PC-9 (cell line): Measurements from ENCODE around the gene DNAJC7. TPM values are rescaled to one million over a fixed set of nuclear protein-coding genes. Genes with fewer than 3 reads are reported as not detected.

Experiments
- BruUV-seq: library from RNA; stranded (reverse); fragments of 400-500 nt; replicated peaks from 2 replicates; lab custom pipeline; 2021; lab: Mats Ljungman, UMichigan
- CTCF ChIA-PET: fragments of 300-600 bp; sonication (Branson Sonifier 250); formaldehyde crosslinking; loops from one replicate; lab custom pipeline; 2022; ENCODE audit warnings: antibody characterized with exemption; lab: Charles Lee
- POLR2A ChIA-PET: fragments of 300-600 bp; sonication (Branson Sonifier 250); formaldehyde crosslinking; loops from one replicate; lab custom pipeline; 2022; ENCODE audit warnings: antibody characterized with exemption; ENCODE audit not compliant: unreplicated experiment; lab: Charles Lee
- DNase-seq, 2 experiments: peaks; one replicate each; pipeline versions ENCODE4 v3.0.0 to v3.0.0-alpha.2; 2015 to 2022; ENCODE audit warnings: mixed read lengths in 1 of 2
- H2AFZ ChIP-seq: fragments of 200-600 bp; sonication (generic); 2 replicates; pipeline ENCODE4 v1.8.1; 2017; ENCODE audit warnings: antibody characterized with exemption
- H3F3A ChIP-seq: fragments of 200-600 bp; sonication (generic); 2 replicates; pipeline ENCODE4 v1.8.1; 2017; ENCODE audit warnings: antibody characterized with exemption, mild to moderate bottlenecking, low read depth; ENCODE audit not compliant: insufficient read depth
- H3K27ac ChIP-seq: fragments of 200-600 bp; sonication (generic); 2 replicates; pipeline ENCODE4 v1.6.1; 2016; ENCODE audit warnings: mixed run types
- H3K27me3 ChIP-seq: fragments of 200-600 bp; sonication (generic); 2 replicates; pipeline ENCODE4 v1.6.1; 2016; ENCODE audit warnings: low read depth, mixed run types; ENCODE audit not compliant: insufficient read depth
- H3K36me3 ChIP-seq: fragments of 200-600 bp; sonication (generic); 2 replicates; pipeline ENCODE4 v1.6.1; 2016; ENCODE audit warnings: low read depth, mixed run types
- H3K4me1 ChIP-seq: fragments of 200-600 bp; sonication (generic); replicated peaks from 2 replicates; pipeline ENCODE4 v1.6.1; 2016; ENCODE audit warnings: mixed run types; ENCODE audit not compliant: insufficient read depth
- H3K4me2 ChIP-seq: fragments of 200-600 bp; sonication (generic); 2 replicates; pipeline ENCODE4 v1.6.1; 2017; ENCODE audit warnings: mixed run types
- H3K4me3 ChIP-seq: fragments of 200-600 bp; sonication (generic); 2 replicates; pipeline ENCODE4 v1.6.1; 2016; ENCODE audit warnings: mixed run types
- H3K79me2 ChIP-seq: fragments of 200-600 bp; sonication (generic); 2 replicates; pipeline ENCODE4 v1.6.1; 2017; ENCODE audit warnings: low read depth, mixed run types
- H3K9me2 ChIP-seq: fragments of 200-600 bp; sonication (generic); 2 replicates; pipeline ENCODE4 v1.8.1; 2017; ENCODE audit warnings: mild to moderate bottlenecking; ENCODE audit not compliant: insufficient read depth
- H3K9me3 ChIP-seq: fragments of 200-600 bp; sonication (generic); 2 replicates; pipeline ENCODE4 v1.8.1; 2016; ENCODE audit warnings: low read depth; ENCODE audit not compliant: insufficient read depth
- H4K20me1 ChIP-seq: fragments of 200-600 bp; sonication (generic); 2 replicates; pipeline ENCODE4 v1.8.1; 2017; ENCODE audit not compliant: insufficient read depth
- CTCF ChIP-seq: fragments of 200-600 bp; sonication (generic); conservative IDR thresholded peaks from 2 replicates; pipeline ENCODE4 v1.6.1; 2017; ENCODE audit warnings: mixed run types, antibody characterized with exemption, mild to moderate bottlenecking, moderate library complexity
- EZH2 ChIP-seq: fragments of 200-600 bp; sonication (generic); IDR thresholded peaks from 2 replicates; pipeline ENCODE4 v1.8.0; 2017; ENCODE audit warnings: antibody characterized with exemption, low read depth
- intact Hi-C: fragments of 100-400 bp; cut with micrococcal nuclease; formaldehyde crosslinking; loops from one replicate; pipeline ENCODE4 v1.10.0; 2022; ENCODE audit not compliant: unreplicated experiment
- total RNA-seq: library from RNA; stranded (reverse); gene quantifications from 2 replicates; pipeline ENCODE4 v1.2.3, GENCODE V29; 2021

Gene DNAJC7
- total RNA-seq, 1 experiment from 2014 or later = 96.1 TPM

- ChIA-PET CTCF (no interaction called here), POLR2A (interaction anchor here (0.6 kb wide), 1 partner anchor 979 kb away, joined by 3 read pairs; no protein-coding TSS in a partner anchor)
- peaks cover 23% of the 10 kb centered on the region for H3K4me1 ChIP-seq
- no peaks in the 10 kb centered on the region for H3K36me3 ChIP-seq
- no peaks in the 10 kb centered on the region; the same call in 1 of the 2 replicates for H4K20me1 ChIP-seq
- no peak overlapping the region for H3K27ac ChIP-seq
- no peaks in the 10 kb centered on the region for H3K79me2 ChIP-seq
- H3K9me2 ChIP-seq = no peaks in the 10 kb centered on the region
- no peaks in the 10 kb centered on the region for H3K27me3 ChIP-seq
- H2AFZ ChIP-seq = no peak overlapping the region
- BruUV-seq = no TSS peak
- DNase-seq = no peak
- intact Hi-C loops = loop anchor here (10.0 kb wide), 1 partner anchor 296 kb away; no protein-coding TSS in a partner anchor
- no peak overlapping the region for H3K4me3 ChIP-seq
- H3K4me2 ChIP-seq = no peak overlapping the region
- H3F3A ChIP-seq = peaks cover 25% of the 10 kb centered on the region
- no peaks in the 10 kb centered on the region for H3K9me3 ChIP-seq
- no peak for TF ChIP-seq CTCF
- no peak for TF ChIP-seq EZH2
Observed at GRCh38 chr17:42028791-42029127, 11.5 kb upstream of the DNAJC7 start.

GRCh38 chr17:42027961-42028790, 10.9 kb upstream of the DNAJC7 start:
- intact Hi-C loops = loop anchor here (10.0 kb wide), 1 partner anchor 297 kb away; no protein-coding TSS in a partner anchor
- Histone ChIP-seq H3K36me3 (no peaks in the 10 kb centered on the region), H3K27ac (no peak overlapping the region), H3K4me2 (no peak overlapping the region), H3K9me2 (no peaks in the 10 kb centered on the region), H3K4me3 (no peak overlapping the region), H3F3A (peaks cover 31% of the 10 kb centered on the region), H4K20me1 (no peaks in the 10 kb centered on the region; the same call in 1 of the 2 replicates), H3K27me3 (no peaks in the 10 kb centered on the region), H2AFZ (no peak overlapping the region), H3K9me3 (no peaks in the 10 kb centered on the region), H3K79me2 (no peaks in the 10 kb centered on the region), H3K4me1 (peaks cover 27% of the 10 kb centered on the region)
- ChIA-PET CTCF (no interaction called here), POLR2A (interaction anchor here (0.6 kb wide), 1 partner anchor 979 kb away, joined by 3 read pairs; no protein-coding TSS in a partner anchor)
- BruUV-seq = no TSS peak
- DNase-seq = no peak
- TF ChIP-seq CTCF = no peak
- TF ChIP-seq EZH2 = no peak

GRCh38 chr17:42027590-42027889, 10.3 kb upstream of the DNAJC7 start:
- no peak overlapping the region for H3K27ac ChIP-seq

More at GRCh38 chr17:42027590-42027889, 10.3 kb upstream of the DNAJC7 start:
- H3F3A ChIP-seq = peaks cover 37% of the 10 kb centered on the region
- no peaks in the 10 kb centered on the region for H3K79me2 ChIP-seq
- no peak overlapping the region for H2AFZ ChIP-seq
- intact Hi-C loops = loop anchor here (10.0 kb wide), 1 partner anchor 297 kb away; no protein-coding TSS in a partner anchor
- H4K20me1 ChIP-seq = no peaks in the 10 kb centered on the region; the same call in 1 of the 2 replicates
- H3K9me2 ChIP-seq = no peaks in the 10 kb centered on the region
- H3K4me2 ChIP-seq = no peak overlapping the region
- ChIA-PET POLR2A (no interaction called here), CTCF (no interaction called here)
- TF ChIP-seq EZH2 (no peak), CTCF (no peak)
- H3K36me3 ChIP-seq = no peaks in the 10 kb centered on the region
- no TSS peak for BruUV-seq
- no peak for DNase-seq
- H3K4me1 ChIP-seq = peaks cover 27% of the 10 kb centered on the region
- no peaks in the 10 kb centered on the region for H3K9me3 ChIP-seq
- H3K4me3 ChIP-seq = no peak overlapping the region
- H3K27me3 ChIP-seq = no peaks in the 10 kb centered on the region
